GM19035 (cell line): ENCODE data around the gene MITF.
A peak's percentile ranks its signal among the peaks of the same experiment; 100 is the strongest.

ENCODE experiments used
- ATAC-seq: cut with Tn5 transposase; IDR thresholded peaks from one replicate; pipeline ENCODE4 v1.9.1; 2021; ENCODE audit not compliant: unreplicated experiment

MITF gene

GRCh38 chr3:69739204-69740102 lies at the start of gene MITF:
TSS of gene MITF (plus strand) at chr3:69739464. CDS start at chr3:69739598, 134 bp downstream.
- peak; percentile 98 for ATAC-seq

GRCh38 chr3:69691860-69692259 lies 47.4 kb upstream of the MITF start:
- ATAC-seq: no peak

GRCh38 chr3:69692761-69693160 lies 46.5 kb upstream of the MITF start:
- ATAC-seq: no peak

- ATAC-seq: no peak
Measured at GRCh38 chr3:69695443-69695842, 43.8 kb upstream of the MITF start.

- ATAC-seq: no peak
Measured at GRCh38 chr3:69695933-69696332, 43.3 kb upstream of the MITF start.

- no peak for ATAC-seq
Measured at GRCh38 chr3:69696367-69696766, 42.9 kb upstream of the MITF start.

- ATAC-seq: no peak
Measured at GRCh38 chr3:69697381-69697780, 41.9 kb upstream of the MITF start.

GRCh38 chr3:69698728-69699127 lies 40.5 kb upstream of the MITF start:
- no peak for ATAC-seq

GRCh38 chr3:69699183-69699582 lies 40.1 kb upstream of the MITF start:
- no peak for ATAC-seq

- no peak for ATAC-seq
Measured at GRCh38 chr3:69700949-69701348, 38.3 kb upstream of the MITF start.

GRCh38 chr3:69710153-69710977 lies 28.9 kb upstream of the MITF start:
- ATAC-seq: no peak

GRCh38 chr3:69712269-69712668 lies 27.0 kb upstream of the MITF start:
- ATAC-seq: no peak

GRCh38 chr3:69712933-69713332 lies 26.3 kb upstream of the MITF start:
- no peak for ATAC-seq

GRCh38 chr3:69715204-69715603 lies 24.1 kb upstream of the MITF start:
- no peak for ATAC-seq

- ATAC-seq: no peak
Measured at GRCh38 chr3:69716119-69716518, 23.1 kb upstream of the MITF start.

GRCh38 chr3:69718866-69719586 lies 20.2 kb upstream of the MITF start:
- ATAC-seq: no peak

GRCh38 chr3:69719587-69720122 lies 19.6 kb upstream of the MITF start:
- ATAC-seq: no peak

- no peak for ATAC-seq
Measured at GRCh38 chr3:69720824-69721223, 18.4 kb upstream of the MITF start.

- no peak for ATAC-seq
Measured at GRCh38 chr3:69723389-69723788, 15.9 kb upstream of the MITF start.

- no peak for ATAC-seq
Measured at GRCh38 chr3:69724722-69725435, 14.4 kb upstream of the MITF start.
